NB4 (cell line): Measurements from ENCODE around the gene SAMD4A.
A peak's percentile ranks its signal among the peaks of the same experiment; 100 is the strongest.

Experiments used
- DNase-seq: peaks from one replicate; pipeline ENCODE4 v3.0.0; 2010; ENCODE audit warnings: low read depth
- H3K4me3 ChIP-seq: one replicate; pipeline ENCODE4 v1.5.1; 2011; ENCODE audit warnings: mild to moderate bottlenecking, low read depth, low read length, moderate library complexity
- CTCF ChIP-seq: IDR thresholded peaks from one replicate; pipeline ENCODE4 v1.5.1; 2012; ENCODE audit warnings: low read depth, low read length
- MYC ChIP-seq: IDR thresholded peaks from 2 replicates; pipeline ENCODE4 v1.6.1; 2011; ENCODE audit warnings: low read depth, low read length
- POLR2A ChIP-seq: IDR thresholded peaks from 2 replicates; pipeline ENCODE4 v1.6.1; 2011; ENCODE audit warnings: mild to moderate bottlenecking; ENCODE audit not compliant: insufficient read length; ENCODE audit errors: extremely low read depth
- TF ChIP-seq, protein P1 (sequence below): IDR thresholded peaks from 2 replicates; pipeline ENCODE4 v1.6.1; 2011; ENCODE audit warnings: low read depth, low read length

The SAMD4A gene

GRCh38 chr14:54813081-54813480, 246.2 kb downstream of the SAMD4A start:
- TF ChIP-seq CTCF (no peak), MYC (no peak)

DNA sequence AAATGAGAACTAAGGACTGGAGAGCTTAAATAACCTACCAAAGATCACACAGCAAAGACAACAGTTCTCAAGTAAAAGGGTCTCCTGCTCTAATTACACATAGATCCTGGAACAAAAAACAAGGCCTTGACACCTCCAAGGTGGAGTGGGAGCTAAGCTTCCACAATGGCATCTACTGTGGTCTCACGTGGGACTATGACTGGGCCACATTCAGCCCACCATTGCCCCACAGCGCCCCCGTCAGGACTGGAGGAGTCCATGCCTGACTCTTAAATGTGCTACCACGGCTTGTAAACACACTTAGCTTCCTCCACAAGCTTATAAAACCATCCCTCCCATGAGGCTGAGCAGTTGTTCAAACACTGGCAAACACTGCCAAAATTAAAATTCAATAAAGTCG, 247.1 kb downstream of the SAMD4A start:
- no peak overlapping the region for H3K4me3 ChIP-seq
- peak; percentile 44 for DNase-seq
- TF ChIP-seq CTCF (peak; percentile 22), POLR2A (no peak), MYC (no peak)
- TF ChIP-seq, protein P1, sequence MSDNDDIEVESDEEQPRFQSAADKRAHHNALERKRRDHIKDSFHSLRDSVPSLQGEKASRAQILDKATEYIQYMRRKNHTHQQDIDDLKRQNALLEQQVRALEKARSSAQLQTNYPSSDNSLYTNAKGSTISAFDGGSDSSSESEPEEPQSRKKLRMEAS = no peak

More at GRCh38 chr14:54813081-54813480, 246.2 kb downstream of the SAMD4A start:
- DNase-seq = no peak
- H3K4me3 ChIP-seq = no peak overlapping the region

GRCh38 chr14:54815016-54815415, 248.1 kb downstream of the SAMD4A start:
- H3K4me3 ChIP-seq = no peak overlapping the region
- no peak for DNase-seq
- no peak for TF ChIP-seq MYC
- TF ChIP-seq, protein P1 = no peak

GRCh38 chr14:54815515-54815914, 248.6 kb downstream of the SAMD4A start:
- no peak overlapping the region for H3K4me3 ChIP-seq
- TF ChIP-seq, protein P1 = no peak
- TF ChIP-seq MYC = no peak
- no peak for TF ChIP-seq CTCF
- no peak for TF ChIP-seq POLR2A
- no peak for DNase-seq

GRCh38 chr14:54816450-54816849, 249.5 kb downstream of the SAMD4A start:
- H3K4me3 ChIP-seq = no peak overlapping the region
- no peak for DNase-seq
- TF ChIP-seq, protein P1 = no peak
- TF ChIP-seq CTCF = no peak
- TF ChIP-seq POLR2A = no peak
- no peak for TF ChIP-seq MYC

GRCh38 chr14:54817506-54817905, 250.6 kb downstream of the SAMD4A start:
- DNase-seq = no peak
- TF ChIP-seq POLR2A (no peak), CTCF (no peak), MYC (no peak)
- TF ChIP-seq, protein P1 = no peak

More at GRCh38 chr14:54817506-54817905, 250.6 kb downstream of the SAMD4A start:
- no peak overlapping the region for H3K4me3 ChIP-seq
